Peyer's patch (tissue), 4 donors: ENCODE measurements around the gene BRAT1.

Experiments
- CTCF ChIP-seq, 6 experiments: fragments of 450-650 bp in 4 of 6; fragments of 200-600 bp in 2 of 6; sonication (generic) in 1 of 6; IDR thresholded peaks; one replicate each; pipeline ENCODE4 v1.5.1; 2017 to 2019; ENCODE audit warnings: antibody characterized with exemption in 6 of 6, mild to moderate bottlenecking in 3 of 6, moderate library complexity in 1 of 6
- POLR2A ChIP-seq, 2 donors: fragments of 450-650 bp; IDR thresholded peaks; one replicate each; pipeline ENCODE4 v1.5.1; 2017; ENCODE audit warnings: antibody characterized with exemption in 2 of 2, mild to moderate bottlenecking in 2 of 2, moderate library complexity in 2 of 2

- TF ChIP-seq CTCF (IDR thresholded peaks at IDR 0.05) (no peak), POLR2A (IDR thresholded peaks at IDR 0.05) (no peak)
These were observed 43.0 kb upstream of the BRAT1 start for GRCh38 chr7:2598154-2598823.
